Astrocyte of the cerebellum (primary cell): Measurements from ENCODE around the gene RHBDD3.
"Not testable (repeated sequence)": the region's sequence is repeated elsewhere in the genome, so short reads cannot be mapped to it uniquely, and the experiment has no call there.

Source experiments
- DNase-seq: peaks from one replicate; pipeline ENCODE4 v3.0.0-alpha.2; 2011; ENCODE audit warnings: low read depth
- H3K4me3 ChIP-seq: 2 replicates; pipeline ENCODE4 v1.5.1; 2011; ENCODE audit warnings: mild to moderate bottlenecking, low read depth, low read length, moderate library complexity
- in situ Hi-C: cut with HindIII; loops from 2 replicates; pipeline ENCODE4 v1.10.0; 2017; ENCODE audit warnings: low sequenced_read_pairs
- TF ChIP-seq, protein P1 (sequence below): IDR thresholded peaks from 2 replicates; pipeline ENCODE4 v1.5.1; 2012; ENCODE audit warnings: low read length, low read depth, moderate library complexity, mild to moderate bottlenecking; ENCODE audit errors: missing control alignments

RHBDD3 gene

DNA sequence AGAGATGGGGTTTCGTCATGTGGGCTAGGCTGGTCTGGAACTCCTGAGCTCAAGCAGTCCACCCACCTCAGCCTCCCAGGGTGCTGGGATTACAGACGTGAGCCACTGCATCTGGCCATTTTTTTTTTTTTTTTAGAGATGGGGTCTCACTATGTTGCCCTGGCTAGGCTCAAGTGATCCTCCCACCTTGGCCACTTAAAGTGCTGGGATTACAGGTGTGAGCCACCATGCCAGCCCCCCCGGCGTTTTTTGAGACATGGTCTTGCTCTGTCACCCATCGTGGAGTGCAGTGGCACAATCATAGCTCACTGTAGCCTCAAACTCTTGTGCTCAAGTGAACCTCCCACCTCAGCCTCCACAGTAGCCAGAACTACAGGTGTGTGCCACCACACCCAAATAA is 16.5 kb downstream of the RHBDD3 start:
- no peak overlapping the region for H3K4me3 ChIP-seq
- in situ Hi-C loops: no loop called here
- TF ChIP-seq, protein P1, sequence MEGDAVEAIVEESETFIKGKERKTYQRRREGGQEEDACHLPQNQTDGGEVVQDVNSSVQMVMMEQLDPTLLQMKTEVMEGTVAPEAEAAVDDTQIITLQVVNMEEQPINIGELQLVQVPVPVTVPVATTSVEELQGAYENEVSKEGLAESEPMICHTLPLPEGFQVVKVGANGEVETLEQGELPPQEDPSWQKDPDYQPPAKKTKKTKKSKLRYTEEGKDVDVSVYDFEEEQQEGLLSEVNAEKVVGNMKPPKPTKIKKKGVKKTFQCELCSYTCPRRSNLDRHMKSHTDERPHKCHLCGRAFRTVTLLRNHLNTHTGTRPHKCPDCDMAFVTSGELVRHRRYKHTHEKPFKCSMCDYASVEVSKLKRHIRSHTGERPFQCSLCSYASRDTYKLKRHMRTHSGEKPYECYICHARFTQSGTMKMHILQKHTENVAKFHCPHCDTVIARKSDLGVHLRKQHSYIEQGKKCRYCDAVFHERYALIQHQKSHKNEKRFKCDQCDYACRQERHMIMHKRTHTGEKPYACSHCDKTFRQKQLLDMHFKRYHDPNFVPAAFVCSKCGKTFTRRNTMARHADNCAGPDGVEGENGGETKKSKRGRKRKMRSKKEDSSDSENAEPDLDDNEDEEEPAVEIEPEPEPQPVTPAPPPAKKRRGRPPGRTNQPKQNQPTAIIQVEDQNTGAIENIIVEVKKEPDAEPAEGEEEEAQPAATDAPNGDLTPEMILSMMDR: no peak
- no peak for DNase-seq

DNA sequence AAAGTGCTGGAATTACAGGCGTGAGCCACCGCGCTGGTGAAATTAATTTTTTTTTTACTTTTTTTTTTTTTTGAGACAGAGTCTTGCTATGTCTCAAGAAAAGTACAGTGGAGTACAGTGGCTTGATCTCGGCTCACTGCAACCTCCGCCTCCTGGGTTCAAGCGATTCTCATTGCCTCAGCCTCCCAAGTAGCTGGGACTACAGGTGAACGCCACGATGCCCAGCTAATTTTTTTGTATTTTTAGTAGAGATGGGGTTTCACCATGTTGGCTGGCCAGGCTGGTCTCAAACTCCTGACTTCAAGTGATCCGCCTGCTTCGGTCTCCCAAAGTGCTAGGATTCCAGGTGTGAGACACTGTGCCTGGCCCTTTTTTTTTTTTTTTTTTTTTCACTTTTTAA is 19.9 kb downstream of the RHBDD3 start:
- not testable (repeated sequence) for H3K4me3 ChIP-seq, DNase-seq
- in situ Hi-C loops: loop anchor here (25.0 kb wide), 1 partner anchor 636 kb away; no protein-coding TSS in a partner anchor

DNA sequence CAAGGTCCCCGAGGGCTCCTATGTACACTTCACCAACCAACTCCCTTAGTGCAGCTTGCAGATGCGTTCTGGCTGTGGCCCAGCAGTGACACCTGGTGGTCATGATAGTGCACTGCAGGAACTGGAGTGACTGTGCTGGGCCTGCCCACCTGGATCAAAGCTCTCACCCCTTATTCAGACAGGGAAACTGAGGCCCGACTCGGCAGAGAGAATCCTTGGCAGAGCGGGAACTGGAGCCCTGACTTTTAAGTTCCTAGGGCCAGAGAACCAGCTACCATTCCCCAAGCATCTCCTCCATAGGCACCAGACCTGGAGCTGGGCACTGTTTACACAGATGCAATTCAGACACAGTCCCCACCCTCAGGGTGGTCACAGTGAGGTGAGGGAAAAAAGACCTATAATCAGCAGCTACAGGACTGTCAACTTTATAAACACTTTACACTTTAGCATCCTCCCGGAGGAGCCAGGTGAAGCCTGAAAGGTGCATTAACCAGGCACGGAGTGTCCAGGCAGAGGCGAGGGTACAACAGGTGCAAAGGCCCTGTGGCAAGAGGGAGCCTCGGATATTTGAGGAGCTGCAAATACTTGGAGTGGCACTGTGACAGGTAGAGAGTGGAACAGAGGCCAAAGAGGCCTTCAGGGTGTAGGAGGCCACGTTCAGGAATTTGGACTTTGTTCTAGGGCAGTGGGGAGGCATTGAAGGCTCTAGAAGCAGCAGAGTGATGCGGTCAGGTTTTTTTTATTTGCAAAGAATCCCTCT is 22.0 kb downstream of the RHBDD3 start:
- peak; percentile 37 for DNase-seq
- in situ Hi-C loops: loop anchor here (25.0 kb wide), 1 partner anchor 634 kb away; no protein-coding TSS in a partner anchor
- TF ChIP-seq, protein P1: peak; percentile 98
- H3K4me3 ChIP-seq: no peak overlapping the region

DNA sequence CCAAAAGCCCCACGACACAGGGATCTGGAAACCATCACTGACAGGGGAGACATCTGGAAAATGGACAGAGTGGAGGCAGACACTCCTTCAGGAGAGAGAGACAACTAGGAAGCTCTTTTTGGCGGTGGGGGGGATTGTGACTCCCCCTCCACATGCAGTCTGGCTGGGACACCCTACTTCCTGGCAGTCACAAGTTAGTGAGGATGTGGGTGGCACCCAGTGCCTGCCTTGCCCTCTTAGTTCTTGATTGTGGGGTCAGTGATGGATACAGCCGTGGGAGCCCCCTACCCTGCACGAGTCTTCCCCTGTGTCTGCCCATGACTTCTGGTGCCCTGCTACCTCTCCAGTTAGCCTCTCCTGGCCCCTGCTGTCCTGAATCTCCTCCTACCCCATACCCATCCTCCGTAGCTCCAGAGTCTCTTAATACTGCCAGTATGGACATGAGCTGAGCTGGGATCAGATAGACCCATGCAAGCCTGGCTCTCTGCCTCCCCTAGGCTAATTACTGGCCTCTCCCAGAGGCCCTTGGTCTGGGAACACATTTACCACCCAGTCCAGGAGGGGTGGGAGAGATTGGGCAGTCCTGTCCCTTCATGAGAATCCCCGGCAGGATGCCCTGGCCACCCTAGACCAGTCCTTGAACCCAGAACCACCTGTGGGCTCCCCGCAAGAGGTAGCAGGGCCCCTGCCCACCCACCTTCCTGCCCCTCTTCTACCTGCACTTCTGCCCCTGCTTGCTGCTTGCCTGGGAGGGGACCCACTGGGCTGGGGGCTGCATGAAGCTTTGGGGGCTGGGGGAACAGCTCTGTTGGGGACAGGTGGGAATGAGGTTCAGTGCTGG is 22.8 kb downstream of the RHBDD3 start:
- in situ Hi-C loops: loop anchor here (25.0 kb wide), 1 partner anchor 633 kb away; no protein-coding TSS in a partner anchor
- TF ChIP-seq, protein P1: no peak
- no peak overlapping the region for H3K4me3 ChIP-seq
- no peak for DNase-seq

DNA sequence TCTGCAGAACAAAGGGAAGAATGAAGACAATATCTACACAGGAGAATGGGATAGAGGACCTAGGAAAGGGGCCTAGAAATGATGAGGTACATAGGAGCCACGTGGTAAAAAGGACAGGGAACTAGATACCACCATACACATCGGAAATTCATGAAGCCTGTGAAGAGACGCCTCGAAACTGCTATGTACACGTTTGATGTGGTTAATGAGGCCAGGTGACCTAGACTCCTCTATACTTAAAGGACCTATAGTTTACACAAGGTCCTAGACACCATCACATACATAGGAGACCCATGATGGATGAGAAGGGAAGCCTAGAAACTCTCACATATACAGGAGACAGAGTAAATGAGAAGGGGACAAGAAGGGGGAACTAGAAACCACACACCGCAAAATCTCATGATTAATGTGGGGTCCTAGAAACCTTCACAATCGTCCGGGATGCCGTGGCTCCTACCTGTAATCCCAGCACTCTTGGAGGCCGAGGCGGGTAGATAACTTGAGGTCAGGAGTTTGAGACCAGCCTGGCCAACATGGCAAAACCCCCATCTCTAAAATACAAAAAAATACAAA is 23.8 kb downstream of the RHBDD3 start:
- TF ChIP-seq, protein P1: no peak
- in situ Hi-C loops: loop anchor here (25.0 kb wide), 1 partner anchor 632 kb away; no protein-coding TSS in a partner anchor
- DNase-seq: no peak
- H3K4me3 ChIP-seq: no peak overlapping the region

DNA sequence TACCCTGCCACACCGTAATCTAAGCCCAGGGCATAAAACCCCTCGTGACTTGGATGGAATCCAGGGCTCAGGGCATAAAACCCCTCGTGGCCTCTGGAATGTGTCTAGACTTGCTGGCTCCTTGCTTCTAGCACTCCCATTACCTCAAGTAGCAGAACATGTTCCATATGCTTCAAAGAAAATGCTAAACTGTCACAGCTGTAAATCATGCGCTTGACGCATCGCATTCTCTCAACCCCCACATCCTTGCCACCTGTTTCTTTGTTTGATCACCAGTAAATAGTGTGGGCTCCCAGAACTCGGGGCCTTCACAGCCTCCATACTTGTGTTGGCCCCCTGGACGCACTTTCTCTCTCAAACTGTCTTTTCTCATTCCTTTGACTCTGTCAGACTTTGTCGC is 27.3 kb downstream of the RHBDD3 start:
- H3K4me3 ChIP-seq, DNase-seq: not testable (repeated sequence)
- in situ Hi-C loops: loop anchor here (25.0 kb wide), 1 partner anchor 628 kb away; no protein-coding TSS in a partner anchor

DNA sequence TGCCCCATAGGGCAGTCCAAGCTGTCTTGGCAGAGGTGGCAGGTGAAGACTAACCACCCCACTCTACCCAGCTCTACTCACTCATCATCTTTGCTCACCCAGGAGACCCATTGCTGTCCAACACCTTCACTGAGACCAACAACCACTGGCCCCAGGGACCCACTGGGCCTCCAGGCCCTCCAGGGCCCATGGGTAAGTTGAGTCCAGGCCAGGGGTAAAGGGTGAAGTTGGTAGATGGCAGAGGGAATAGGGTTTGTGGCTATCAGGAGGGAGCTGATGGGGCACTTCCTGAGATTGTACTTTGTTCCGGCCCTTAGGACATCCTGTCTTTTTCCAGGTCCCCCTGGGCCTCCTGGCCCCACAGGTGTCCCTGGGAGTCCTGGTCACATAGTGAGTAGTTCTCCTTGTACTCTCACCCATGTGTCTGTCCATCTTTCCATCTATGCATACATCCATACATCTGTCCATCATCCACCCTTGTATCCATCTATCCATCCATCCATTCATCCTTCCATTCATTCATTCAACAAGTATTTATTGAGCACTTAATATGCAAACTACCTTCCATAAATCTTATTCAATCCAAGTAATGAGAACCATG is 34.4 kb downstream of the RHBDD3 start:
- TF ChIP-seq, protein P1: no peak
- H3K4me3 ChIP-seq: no peak overlapping the region
- no peak for DNase-seq
- in situ Hi-C loops: loop anchor here (5.0 to 25.0 kb wide), 2 partner anchors 91 to 621 kb away; no protein-coding TSS in a partner anchor
